C4-2B (cell line): ENCODE data around the gene LRTM2.

Experiments used
- CTCF ChIP-seq: fragments of 450-650 bp; conservative IDR thresholded peaks from 2 replicates; pipeline ENCODE4 v1.5.1; 2017; ENCODE audit warnings: mild to moderate bottlenecking
- ZFX ChIP-seq: fragments of 450-650 bp; IDR thresholded peaks from 2 replicates; pipeline ENCODE4 v1.6.1; 2017

GRCh38 chr12:1870086-1870485, 49.7 kb downstream of the LRTM2 start:
- TF ChIP-seq CTCF (no peak), ZFX (no peak)
